NOMO-1 treated with DMSO at 0.1 percent for 48 hours (cell line): ENCODE measurements around the gene LAX1.

Experiments used
- DNase-seq: peaks from one replicate; lab custom pipeline; 2025; ENCODE audit not compliant: unreplicated experiment; lab: John Stamatoyannopoulos, UW

The LAX1 gene

GRCh38 chr1:203799971-203800370, 35.0 kb downstream of the LAX1 start:
- DNase-seq: no peak

GRCh38 chr1:203805689-203806088, 40.7 kb downstream of the LAX1 start:
- DNase-seq: no peak

- DNase-seq: no peak
Measured at GRCh38 chr1:203807196-203807595, 42.2 kb downstream of the LAX1 start.

- DNase-seq: no peak
Measured at GRCh38 chr1:203813581-203814341, 48.8 kb downstream of the LAX1 start.

- DNase-seq: no peak
Measured at GRCh38 chr1:203818399-203818798, 53.4 kb downstream of the LAX1 start.

GRCh38 chr1:203823306-203823705, 58.3 kb downstream of the LAX1 start:
- no peak for DNase-seq
